Suppressor macrophage treated with lipopolysaccharide for 1 hour (primary cell): Measurements from ENCODE around the gene GMDS.
"Not testable (repeated sequence)": the region's sequence is repeated elsewhere in the genome, so short reads cannot be mapped to it uniquely, and the experiment has no call there.

Source experiments
- DNase-seq, 3 donors: peaks; one replicate each; pipeline ENCODE4 v3.0.0-alpha.2; 2020 to 2022

GMDS gene

DNA sequence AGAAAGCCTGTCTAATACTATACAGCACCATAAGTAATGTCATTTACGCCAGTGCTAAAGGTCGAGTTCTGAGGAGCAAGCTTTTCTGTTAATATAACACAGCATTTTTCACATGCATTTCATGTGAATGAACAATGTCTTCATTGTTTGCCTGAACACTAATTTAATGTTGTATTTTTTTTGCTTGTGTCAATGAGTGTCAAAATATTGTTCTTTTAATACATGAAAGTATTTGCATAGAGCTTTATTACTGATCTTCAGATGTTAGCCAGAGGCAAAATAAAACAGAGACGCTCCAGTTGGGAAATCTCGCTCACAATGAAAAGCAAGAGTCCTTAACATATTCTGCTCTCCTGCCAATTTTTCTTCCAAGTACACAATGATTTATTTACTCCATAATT is 483.9 kb downstream of the GMDS start:
- DNase-seq, result no peak

DNA sequence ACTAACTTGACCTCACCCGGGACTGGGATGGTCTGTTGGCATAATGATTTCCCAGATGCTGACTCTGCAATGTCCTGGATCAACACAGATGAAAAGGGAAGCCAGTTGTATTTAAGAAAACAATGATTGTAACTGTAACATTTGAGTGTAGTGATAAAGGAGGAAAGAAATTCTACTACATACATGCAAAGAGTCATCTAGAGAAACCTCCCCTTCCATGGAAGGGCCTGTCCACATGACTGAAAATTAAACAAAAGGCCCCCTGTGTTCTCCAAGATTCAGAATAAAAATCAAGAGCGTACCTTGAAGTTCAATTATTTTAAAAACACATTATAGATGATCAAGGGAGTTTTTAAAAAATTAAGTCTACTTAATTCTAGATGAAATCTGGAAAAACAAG is 484.5 kb downstream of the GMDS start:
- DNase-seq, result no peak

DNA sequence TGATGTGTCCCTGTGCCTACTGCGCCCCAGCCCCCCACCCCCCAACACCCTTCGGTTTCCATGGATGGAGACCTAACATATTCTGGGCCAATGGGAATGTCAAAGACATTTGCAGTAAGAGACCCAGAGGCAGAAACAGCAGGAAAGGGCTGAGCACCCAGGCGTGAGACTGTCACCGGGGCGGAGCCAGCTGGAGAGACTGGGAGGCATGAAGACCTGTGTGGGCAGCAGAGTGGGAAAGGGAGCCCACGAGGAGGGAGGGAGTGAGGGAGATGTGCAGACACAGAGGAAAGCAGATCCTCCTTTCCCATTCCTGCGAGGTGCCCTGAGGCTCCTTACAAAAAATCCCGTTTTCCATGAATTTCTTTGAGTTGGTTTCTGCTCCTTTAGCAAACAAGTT is 485.5 kb downstream of the GMDS start:
- DNase-seq, result no peak

DNA sequence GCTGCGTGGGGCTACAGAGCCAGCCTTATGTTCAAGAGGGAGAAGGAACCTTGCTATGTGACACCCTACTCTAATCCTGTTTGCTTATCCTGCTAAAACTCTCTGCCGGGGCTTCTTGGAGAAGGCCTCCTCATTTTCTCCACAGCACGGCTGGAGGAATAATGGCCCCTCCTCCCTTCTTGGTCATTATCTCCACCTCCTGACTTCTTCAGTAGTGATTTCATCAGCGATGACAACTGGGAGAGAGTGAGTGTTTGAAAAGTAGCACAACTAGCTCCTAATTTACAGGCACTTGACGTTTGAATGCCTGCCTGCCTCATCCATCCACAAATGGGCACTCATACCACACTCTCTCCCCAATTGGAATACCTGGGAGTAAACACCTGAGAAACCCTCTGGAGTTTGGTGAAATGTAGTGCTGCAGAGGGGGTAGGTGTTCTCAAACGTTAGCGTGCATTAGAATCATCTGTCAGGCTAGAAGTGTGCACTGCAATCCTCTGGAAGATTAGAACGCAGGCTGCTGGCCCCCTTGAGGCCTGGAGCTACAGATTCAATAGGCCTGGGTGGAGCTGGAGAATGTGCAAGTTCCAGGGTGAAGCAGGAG is 487.2 kb downstream of the GMDS start:
- no peak for DNase-seq

DNA sequence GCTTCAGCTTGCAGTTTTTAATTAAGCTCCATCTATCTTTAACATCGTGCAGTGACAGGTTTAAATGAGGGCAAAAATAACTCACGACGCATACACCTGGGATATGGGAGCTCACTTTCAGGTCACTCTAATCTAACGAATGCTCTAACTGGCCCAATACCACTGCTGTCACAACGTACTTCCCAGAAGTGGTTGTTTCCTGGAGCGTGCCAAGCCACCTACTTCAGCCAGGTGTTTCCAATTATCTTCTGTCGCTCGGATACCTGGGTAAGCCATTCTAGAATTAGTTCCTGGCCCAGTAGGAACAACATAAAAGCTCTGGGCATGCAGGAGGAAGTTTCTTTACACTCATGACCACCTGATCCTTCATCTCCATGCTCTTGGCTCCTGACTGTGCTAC is 488.3 kb downstream of the GMDS start:
- no peak for DNase-seq

DNA sequence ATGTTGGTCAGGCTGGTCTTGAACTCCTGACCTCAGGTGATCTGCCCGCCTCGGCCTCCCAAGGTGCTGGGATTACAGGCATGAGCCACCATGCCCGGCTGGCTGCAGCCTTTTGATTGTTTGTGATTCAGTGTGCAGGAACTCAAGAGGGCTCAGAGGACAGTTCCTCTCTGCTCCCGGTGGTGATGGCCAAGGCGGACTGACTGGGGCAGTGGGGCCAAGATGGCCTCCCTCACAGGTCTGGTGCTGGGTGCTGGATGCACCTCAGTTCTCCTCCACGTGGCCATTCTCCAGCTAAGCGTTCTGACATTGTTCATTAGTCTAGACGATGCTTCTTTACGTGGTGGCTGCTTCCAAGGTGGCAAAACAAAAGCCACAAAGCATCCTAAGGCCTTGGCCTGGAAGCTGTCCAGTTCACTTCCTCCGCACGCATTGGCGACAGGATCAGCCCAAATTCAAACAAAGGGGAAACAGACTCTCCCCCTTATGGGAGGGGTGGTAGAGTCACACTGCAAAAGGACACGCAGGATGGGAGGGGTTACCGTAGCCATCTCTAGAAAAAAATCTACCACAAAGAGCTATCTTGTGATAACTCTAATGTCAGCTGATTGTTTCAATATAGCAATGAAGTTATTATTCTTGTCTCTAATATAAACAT is 488.8 kb downstream of the GMDS start:
- no peak for DNase-seq

DNA sequence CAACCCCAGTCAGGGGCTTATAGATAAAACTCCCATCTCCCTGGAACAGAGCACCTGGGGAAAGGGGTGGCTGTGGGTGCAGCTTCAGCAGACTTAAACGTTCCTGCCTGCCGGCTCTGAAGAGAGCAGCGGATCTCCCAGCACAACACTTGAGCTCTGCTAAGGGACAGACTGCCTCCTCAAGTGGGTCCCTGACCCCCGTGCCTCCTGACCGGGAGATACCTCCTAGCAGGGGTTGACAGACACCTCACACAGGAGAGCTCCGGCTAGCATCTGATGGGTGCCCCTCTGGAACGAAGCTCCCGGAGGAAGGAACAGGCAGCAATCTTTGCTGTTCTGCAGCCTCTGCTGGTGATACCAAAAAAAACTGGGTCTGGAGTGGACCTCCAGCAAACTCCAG is 494.3 kb downstream of the GMDS start:
- DNase-seq, result not testable (repeated sequence)

DNA sequence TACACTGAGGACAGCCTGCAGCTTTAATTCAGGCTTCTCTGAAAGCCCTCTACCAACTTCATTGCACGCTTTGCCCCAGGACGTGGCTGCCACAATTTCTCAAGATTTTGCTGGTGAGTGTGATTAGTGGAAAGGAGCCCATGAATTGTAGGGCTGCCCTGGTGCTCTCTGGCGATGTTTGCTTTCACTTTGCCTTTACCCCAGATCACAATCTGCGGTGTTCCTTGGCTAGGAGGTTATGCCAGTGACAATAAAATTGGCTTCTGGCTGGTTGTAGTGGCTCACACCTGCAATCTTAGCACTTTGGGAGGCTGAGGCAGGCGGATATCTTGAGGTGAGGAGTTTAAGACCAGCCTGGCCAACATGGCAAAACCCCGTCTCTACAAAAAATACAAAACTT is 496.4 kb downstream of the GMDS start:
- DNase-seq, result no peak

DNA sequence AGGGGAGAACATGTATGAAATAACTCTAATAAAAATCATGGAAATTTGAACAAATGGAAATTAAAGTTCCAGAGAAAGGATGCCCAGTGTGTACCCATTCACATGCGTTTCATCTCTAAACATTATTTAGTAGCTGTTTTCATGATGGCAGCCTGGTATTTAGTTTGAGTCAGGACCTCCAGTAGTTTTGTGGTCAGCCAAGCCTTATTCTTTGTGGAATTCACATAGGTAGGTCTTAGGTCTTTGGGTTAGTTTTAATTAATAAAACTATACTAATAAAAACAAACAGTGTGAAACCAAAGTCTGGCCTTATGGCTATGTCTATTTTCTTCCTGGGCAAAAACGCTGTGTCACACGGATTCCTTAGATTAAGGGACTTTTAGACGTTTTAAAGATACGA is 497.9 kb downstream of the GMDS start:
- no peak for DNase-seq

DNA sequence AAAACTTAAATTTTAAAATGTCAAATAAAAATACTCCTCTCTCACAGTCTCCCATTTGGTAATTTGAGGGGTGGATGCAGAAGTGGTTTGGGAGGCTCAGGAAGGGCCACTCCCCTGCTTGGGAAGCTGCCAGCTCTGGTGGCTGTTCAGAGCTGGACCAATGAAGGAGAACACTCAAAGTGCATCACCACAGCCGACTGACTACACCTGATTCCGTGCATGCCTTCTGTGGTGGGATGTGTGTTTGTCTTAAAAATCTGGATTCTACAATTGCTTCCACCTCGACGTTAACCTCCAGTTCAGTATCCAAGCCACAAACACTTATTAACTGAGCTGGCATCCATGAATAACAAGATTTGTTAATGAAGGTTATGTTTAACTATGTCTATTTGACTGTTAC is 498.4 kb downstream of the GMDS start:
- no peak for DNase-seq

DNA sequence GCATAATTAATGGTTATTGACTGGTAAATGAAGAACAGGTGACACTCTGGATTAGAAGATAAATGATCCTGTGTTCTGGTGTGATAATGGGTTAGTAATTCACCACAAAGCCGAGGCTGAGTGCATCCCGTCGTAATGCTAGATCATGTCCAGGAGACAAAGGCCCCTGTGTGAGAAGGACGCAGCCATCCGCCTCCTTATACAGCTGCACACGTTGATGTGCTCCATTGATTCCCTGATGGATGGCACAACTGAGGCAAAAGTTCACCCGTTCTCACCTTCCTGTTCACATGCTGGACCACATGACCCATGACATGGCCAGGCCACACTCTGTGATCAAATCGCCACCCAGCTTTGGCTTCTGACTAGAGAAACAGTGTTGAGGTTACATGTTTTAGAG is 499.6 kb downstream of the GMDS start:
- no peak for DNase-seq

DNA sequence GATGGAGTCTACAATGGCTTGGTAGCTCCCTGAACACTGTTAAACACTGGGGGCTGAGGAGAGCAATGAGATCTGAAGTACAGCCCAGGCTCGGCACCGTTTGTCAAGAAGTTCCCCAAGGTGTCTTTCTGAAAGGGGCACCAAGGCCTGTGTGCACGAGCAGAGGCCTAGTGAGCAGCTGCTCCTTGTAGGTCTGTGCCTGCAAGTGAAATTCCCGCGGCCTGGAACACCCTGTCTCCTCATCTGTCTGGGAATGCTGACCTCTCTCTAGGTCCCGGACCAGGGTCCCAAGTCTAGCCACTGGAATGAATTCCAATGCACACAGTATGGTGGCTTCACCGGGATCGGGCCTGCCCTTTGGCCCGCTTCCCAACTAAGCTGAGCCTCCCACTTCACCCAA is 500.9 kb downstream of the GMDS start:
- DNase-seq, result no peak

DNA sequence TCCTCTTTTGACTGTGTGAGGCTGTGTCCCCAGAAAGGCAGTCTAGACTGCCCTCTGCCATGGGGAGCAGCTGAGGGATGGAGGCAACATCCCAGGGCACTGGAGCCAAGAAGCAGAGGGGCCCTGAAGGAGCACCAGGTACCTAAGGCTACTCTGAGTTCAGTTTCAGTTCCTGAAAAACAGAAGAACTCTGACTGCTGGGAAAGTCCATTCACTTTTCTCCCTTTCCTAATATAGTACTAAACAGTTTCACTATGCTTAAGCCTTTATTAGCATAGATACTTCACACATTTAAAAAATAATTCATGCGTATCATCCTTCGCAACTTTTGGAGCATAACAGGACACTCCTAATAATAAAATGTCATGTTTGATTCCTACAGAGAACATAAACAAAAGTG is 505.7 kb downstream of the GMDS start:
- DNase-seq, result peak; percentile 43 to 61 (median 60)

DNA sequence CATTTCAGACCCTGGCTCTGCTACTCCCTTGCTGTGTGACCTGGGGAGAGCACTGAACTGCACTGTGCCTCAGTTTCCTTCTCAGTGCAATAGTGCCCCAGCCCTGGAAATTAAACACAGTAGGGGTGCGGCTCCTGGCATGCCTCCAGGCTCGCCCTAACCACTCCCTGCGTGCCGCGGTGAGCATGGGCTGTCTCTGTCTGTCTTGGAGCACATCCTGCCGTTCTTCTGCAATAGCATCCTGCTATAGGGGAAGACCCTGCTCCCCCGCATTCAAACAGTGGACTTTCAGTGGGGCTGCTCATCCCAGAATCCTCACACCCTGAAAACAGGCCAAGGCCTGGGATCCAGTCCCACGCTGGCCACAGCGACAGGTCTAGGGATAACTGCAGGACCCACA is 506.2 kb downstream of the GMDS start:
- DNase-seq, result no peak

DNA sequence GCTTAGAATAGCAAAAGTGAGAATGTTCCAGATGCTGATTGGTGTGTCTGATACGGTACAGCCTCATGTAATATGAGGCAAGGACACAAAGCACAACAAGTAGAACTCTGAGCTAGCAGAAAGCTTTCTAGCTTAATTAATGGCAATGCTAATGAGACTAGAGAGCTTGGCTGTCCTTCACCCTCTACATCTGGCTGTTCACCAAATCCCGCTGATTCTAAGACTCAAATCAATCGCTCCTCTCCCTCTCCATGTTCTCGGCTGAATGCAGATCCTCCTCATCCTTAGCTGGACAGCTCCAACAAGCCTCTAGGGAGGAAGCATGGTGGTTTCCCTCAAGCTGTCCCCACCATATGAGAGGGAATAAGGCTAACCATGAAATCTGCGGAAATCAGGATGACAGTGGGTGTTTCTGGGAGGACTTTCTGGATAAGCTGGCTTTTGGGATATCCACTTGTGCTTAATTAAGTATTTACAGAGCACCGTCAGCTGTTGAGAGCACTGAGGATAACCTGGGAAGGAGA is 506.8 kb downstream of the GMDS start:
- no peak for DNase-seq

DNA sequence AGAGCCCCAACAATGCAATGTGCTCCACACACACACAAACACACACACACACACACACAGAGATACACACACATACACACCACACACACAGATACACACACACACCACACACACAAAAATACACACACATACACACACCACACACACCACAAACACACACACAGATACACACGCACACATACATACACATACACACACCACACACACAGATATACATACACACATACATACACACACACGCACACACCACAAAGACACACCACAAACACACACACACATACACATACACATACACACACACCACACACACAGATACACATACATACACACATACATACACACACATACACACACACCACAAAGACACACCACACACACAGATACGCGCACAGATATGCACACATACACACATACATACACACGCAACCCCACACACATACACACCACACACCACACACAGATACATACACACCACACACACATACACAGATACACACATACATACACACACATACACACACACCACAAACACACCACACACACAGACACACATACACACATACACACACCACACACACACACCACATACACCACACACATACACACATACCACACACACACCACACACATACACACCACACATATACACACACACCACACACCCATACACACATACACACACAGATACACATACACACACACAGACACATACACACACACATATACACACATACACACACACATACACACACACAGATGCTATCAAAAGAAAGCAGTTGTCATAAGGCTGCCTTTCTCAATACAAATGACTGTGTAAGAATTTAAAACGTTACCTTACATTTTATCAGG is 507.7 kb downstream of the GMDS start:
- DNase-seq, result no peak

DNA sequence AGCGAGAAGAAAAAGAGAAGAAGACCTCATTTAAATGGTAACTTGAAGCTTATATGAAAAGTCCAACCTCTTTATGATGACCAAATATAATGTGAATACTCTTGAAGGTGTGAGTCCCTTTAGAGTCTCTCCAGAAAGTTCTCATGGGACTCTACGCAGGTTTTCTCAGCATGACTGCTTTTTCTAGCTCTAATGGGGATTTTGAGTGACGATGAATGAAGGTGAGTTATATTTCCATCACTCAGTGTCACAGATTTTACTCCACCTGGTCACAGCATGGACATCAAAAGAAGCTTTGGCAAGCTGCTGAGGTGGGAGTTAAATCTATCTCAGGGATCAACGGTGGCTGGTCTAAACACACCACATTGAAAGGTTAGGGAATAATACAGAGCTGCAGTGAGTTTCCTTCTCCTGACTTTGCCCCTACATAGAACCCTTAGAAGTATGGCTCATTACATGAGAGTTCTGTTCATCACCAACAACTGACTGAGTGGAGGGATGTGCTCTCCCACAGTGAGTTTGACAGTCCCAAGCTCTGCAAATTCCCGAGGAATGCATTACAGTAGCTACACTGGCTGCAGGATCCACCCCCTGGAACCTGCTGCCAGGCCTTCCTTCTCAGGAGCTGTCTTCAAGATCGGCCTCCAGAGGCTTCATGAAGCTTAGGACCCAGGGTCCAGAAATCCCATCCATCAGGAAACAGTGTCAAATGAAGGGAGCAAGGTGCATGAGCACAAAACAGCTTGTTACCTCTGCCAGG is 508.9 kb downstream of the GMDS start:
- no peak for DNase-seq

DNA sequence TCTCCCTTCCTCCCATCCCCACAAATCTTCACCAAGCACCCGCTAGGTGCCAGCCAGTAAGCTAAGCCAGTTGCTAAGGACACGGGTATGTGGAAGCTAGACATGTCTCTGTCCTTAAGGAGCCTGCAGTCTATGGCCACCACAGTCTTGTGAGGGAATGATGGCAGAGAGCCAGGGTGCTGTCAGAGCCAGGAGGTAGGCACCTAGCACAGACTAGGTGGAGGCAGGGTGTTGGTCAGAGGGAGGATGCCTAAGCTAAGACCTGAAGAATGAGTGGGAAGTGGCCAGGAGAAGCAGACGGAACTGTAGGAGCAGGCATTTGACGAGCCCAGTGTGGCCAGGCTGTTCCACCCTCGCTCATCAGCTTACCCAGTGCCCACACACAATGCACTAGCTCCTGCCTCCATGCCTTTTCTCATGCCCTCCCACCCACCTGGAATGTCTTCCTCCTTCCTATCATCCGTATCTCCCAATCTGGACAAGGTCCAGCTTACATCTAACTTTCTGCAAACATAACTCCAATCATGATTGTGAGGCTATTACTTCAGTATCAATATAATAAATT is 510.1 kb downstream of the GMDS start:
- no peak for DNase-seq

DNA sequence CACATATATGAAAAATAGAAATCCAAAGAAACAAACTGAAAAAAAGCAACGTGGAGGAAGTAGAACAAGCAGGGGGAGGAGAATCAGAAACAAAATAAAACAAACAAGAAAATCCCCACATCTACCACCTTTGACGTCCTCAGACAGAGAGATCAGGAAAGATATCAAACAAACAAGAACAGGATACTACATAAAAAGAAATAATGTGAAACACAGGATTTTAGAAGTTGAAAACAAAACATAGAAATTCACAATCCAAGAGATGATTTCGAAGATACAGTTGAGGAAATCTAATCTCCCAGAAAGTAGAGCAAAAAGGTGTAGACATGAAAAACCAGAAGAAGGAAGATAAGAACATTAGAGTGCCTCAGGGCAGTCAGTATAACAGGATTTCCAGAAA is 514.5 kb downstream of the GMDS start:
- DNase-seq, result no peak

DNA sequence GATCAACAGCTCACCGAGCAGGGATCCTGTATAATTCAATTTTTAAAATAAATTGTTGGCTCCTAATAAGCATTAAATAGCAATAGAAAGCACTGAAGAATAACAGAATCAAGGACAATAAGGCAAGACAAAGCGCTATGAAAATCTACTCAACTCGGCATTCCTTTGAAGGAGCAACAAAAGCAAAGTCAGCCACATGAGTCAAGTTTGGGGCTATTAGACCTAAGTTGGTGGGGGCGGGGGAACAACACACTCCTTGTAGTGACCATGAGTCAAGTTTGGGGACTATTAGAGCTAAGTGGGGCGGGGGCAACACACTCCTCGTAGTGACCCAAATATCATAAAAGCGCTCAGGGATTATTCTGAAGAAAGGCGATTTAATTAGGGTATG is 515.7 kb downstream of the GMDS start:
- peak in 2 of 3 donors; percentile 15 to 31 for DNase-seq

DNA sequence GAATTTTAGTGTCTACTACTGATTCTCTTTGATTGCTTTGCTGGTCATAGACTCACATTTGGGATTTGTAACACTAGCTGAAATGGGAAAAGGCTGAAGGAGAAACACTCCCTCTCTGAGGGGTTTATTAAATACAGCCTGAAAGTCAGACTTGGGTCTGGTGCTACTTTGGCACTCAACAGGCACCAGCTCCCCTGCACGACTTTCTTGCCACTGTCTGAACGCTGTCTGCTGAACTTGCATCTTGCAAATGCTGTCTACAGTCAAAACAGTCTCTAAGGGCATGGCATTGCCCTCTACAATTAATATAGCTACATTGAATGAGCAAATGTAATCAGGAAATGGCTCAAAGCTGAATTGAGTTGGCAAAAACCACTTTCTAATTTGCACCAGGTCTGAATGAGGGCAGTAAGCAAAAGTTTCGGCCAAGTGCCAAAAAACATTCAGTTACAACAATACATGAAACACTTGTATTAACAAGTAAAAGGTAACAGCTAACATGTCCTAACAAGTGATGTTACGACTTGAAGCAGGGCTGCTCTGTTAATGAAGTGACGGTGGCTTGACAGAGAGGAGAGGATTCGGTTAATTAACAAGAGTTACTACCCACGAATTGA is 516.2 kb downstream of the GMDS start:
- no peak for DNase-seq

DNA sequence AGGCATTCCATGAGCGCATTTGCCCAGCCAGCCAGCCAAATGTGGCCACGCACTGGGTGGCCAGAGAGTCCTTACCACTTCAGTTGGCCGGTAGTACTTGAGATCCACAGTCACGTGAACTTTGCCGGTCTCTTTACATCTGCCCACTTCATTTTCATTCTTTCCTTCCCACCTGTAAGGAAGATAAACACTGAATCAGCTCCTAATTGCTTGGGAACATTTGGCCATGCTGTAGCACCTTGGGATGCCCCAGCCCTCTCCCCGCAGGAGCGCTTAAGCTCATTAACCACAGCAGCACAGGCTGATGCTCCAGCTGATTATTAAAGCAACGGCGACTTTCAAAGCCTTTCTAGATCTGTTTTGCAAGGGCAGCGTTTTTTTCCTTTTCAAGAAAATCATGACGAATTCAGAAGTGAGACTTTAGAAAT is 519.0 kb downstream of the GMDS start:
- DNase-seq, result no peak
